Eye (tissue), 1 donor: Measurements from ENCODE around the gene ISG15.
"Not testable (repeated sequence)": the region's sequence is repeated elsewhere in the genome, so short reads cannot be mapped to it uniquely, and the experiment has no call there.

Experiments
- DNase-seq: peaks from one replicate; pipeline ENCODE4 v3.0.0-alpha.2; 2015

Gene ISG15

DNA sequence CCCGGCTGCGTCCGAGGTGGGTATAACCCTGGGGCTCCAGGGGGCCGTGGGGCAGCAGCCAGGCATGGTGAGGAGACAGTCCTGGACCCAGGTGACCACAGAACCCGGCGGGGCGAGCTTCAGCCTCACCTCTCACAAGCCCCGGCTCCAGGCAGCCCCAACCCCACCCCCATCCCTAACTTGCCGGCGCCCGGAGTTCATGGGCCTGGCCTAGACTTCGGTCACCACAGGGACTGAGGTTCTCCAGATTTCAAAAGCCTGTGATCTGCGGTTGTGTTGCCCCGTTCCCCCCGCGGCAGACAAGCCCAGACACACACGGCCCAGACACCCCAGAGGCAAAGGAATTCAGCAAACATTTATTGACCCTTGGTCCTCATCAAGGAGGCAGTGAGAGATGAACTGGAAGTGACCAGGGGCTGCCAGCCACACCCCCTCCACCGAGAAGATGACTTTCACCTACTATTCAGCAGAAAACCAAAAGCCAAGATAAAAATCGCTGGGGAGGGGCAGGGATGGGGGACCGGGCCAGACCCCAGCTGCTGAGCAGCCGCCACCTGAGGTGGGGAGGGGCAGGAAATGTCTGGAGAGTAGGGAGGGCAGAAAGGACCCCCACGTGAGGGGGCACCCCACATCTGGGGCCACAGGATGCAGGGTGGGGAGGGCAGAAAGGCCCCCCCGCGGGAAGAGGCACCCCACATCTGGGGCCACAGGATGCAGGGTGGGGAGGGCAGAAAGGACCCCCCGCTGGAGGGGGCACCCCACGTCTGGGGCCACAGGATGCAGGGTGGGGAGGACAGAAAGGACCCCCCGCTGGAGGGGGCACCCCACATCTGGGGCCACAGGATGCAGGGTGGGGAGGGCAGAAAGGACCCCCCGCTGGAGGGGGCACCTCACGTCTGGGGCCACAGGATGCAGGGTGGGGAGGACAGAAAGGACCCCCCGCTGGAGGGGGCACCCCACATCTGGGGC is 17.3 kb upstream of the ISG15 start:
- peak; percentile 28 for DNase-seq

DNA sequence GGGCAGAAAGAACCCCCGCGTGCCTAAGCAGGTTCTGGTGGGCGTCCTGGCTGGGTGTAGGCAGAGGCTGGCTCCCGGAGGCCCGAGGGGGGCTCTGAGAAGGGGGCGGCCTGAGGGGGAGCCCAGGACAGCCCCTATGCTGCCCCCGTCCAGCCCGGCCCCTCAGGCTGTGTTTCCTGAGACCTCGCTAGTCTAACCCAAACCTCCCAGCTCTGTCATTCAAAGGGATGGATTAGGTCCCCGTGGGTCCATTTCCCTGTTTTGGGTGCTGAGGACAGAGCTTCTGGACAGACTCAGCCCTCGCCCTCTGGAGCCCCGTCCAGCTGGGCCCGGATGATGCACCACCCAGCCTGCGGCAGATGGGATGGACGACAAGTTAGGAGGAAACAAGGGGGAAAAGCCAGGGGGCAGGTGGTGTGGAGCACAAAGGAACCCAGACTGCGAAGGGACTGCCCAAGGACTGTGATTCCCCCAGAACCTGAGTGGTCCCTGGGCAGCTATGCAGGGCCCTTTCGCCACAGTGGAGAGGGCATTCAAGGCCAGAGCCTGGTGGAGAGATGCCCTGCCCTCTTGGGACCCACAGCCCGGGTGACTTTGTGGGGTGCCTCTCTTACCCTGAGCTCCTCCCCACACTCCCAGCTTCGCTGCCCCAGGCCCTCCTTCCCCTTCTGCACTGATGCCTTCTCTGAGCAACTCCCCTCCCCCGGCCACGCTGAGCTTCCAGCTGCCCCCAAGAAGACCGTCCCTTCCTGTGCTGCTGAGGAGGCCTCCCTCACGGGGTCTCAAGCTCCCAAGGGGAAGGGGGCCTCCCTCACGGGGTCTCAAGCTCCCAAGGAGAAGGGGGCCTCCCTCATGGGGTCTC is 16.2 kb upstream of the ISG15 start:
- peak; percentile 46 for DNase-seq

DNA sequence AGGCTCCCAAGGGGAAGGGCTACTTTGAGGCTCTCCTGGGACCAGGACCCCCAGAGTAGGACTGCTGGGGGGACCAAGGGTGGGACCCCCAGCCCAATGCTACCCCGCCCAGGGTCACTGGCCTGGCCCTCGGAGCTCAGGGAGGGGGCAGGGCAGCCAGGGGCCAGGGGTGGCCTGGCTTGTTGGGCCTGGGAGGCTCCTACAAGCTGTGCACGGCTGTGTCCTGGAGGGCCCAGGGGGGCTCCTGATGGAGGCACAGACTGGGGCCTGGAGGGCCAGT is 15.6 kb upstream of the ISG15 start:
- no peak for DNase-seq

DNA sequence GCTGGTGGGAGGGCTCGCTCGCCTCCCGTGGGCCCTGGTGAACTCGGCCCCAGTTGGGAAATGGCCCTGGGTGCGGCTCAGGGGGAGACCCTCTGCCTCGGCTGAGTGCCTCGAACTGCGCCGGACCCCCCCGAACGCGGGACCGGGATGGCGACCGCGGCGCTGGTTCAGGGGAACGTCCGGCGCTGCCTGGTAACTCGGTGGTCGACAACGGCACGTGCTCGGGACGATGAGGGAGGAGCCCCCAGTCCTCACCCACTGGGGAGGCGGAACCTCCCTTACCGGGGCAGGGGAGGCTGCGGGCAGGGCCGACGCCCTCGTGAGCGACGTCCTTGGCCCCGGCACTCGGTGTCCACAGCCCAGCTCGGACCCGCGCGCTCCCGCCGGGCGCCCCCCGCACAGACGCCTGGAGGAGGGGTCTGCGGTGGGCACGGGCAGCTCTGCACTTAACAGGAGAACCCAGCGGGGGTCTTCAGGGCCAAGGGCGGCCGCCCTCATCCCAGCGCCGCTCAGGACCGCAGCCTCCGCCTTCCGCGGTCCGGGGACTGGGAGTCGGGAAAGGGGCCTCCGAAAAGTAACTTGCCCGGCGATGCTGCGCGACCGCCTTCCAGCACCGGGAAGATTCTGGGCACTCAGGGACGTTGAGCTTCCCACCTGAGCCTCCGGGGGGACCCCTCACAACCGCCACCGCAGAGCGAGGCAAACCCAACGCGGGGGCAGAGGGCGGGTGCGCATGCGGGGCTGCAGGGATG is 15.1 kb upstream of the ISG15 start:
- peak; percentile 81 for DNase-seq

DNA sequence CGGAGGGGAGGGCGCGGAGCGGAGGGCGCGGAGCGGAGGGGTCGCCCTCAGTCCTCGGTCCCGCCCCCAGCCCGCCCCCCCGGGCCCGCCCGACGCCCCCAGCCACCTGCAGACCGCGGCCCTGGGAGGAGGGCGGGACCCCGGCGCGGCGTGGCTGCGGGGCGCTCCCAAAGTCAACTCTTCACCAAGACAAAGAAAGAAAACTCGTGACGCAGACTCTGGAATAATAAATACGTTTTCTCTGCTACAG is 14.6 kb upstream of the ISG15 start:
- peak; percentile 74 for DNase-seq

DNA sequence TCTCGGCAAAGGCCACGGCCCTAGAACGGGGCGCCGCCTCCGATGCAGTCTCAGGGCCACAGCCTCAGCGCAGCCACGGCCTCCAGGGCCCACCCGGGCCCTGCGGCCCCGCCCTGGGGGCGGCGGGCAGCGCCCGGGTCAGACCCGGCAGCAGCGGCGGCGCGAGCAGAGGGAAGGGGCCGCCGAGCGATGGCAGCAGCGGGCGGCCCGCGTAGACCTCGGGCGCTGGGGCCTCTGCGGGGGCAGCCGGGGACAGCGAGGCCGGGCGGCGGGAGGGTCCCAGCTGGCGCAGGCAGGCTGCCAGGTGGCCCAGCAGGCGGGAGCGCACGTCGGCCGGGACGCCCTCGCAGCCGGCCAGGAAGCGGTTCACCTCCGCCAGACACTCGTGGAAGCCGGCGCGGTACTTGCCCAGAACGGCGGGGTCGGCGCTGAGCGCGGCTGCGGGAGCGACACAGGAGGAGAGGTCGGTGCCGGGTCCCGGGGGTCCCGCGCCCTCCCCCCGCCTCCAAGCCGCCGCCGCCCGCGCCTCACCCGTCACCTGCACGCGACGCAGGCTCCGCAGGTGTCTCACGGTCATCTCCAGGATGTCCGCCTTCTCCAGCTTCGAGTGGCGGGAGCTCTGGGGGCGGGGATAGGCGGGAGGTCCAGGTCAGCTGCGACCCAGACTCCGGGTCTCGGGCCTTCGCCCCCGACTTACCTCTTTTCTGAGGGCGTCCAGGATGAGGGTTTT is 14.1 kb upstream of the ISG15 start:
- DNase-seq = peak; percentile 76

DNA sequence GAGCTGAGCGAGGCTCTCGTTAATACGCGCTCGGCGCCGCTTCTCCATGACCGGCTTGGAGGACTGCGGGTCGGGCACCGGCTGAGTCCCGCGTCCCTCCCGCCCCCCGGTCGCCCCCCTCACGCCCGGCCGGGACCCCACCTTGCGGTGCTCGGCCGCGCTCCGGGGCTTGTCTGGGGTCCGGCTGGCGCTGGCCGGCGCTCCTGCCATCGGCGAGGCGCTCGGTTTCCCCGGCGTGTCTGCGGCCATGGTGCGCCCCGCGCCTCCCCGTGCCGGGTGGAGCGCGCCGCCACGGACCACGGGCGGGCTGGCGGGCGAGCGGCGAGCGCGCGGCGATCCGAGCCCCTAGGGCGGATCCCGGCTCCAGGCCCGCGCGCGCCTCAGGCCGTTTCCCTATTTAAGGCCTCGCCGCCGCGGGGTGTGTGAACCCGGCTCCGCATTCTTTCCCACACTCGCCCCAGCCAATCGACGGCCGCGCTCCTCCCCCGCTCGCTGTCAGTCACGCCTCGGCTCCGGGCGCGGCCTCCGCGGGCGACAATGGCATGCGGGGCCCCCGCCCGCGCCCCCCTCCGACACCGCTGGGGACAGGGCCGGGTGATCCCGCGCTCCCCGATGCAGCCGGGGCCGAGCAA is 13.5 kb upstream of the ISG15 start, which contains the start of gene HES4:
Gene HES4, minus strand, starts transcription at position 373 of the 632 bp plus-strand sequence. Its CDS starts 124 bp downstream, at position 249.
- DNase-seq = peak; percentile 97

DNA sequence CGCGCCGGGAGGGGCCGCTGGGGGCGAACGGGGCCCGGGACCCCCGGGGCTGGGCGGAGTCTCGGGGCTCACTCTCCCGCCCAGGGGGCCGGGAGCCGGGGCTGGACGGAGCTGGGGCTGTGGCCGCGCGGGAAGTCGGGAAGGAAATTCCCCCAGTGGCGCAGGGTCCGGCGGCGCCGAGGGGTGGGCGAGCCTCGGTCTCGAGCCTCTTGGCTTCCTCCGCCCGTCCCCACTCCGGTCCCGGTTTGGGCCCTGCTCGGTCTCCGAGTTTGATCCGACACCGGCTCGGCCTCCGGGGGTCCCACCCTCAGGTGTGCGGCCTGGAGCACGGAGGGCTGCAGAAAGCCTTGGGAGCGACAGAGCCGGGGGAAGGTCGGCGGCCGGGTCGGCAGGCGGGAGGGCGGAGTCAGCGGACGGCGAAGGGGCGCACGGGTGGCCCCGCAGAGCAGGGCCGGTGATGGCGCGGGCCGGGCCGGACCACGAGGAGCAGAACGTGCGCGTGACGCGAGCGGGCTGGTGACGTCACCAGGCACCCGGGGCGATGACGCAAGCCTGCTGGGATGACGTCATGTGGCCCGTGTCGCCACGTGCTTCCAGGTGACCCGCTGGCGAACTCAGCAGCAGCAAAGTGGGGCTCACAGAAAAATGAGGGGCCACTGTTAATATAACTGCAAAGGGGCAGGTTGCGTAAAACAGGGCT is 12.8 kb upstream of the ISG15 start:
- DNase-seq = peak; percentile 95

DNA sequence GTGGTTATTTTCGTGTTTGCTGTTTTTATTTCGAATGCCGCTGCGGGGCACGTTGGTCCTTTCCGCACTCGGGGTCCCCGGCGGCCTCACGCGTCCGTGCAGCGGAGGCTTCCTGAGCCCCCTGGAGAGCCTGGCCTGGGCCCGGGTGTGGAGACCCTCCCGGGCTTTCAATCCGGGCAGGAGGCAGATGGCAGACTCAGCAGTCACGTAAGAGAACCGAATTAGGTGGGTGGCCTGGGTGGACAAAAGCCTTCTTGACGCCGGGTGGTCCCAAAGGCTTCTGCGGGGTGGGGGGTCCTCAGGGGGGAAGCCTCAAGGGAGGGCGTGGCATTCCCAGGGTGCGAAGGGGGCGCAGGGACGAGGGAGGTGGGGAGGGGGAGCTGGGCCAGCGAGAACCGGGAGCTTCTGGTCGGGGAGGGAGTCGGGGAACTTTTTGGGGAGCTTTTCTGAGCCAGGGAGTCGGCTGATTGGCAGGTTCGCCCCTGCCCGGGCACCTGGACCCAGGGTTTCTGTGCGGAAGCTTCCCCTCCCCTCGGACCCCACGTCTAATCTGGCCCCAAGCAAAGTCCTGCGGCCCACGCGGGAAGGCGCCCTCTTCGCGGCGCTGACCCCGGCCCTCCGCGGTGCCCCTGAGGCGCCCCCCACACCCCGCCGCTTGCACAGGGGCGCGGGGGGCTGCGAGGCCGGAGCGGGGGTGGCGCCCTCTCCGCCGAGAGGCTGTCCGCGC is 12.1 kb upstream of the ISG15 start:
- peak; percentile 83 for DNase-seq

DNA sequence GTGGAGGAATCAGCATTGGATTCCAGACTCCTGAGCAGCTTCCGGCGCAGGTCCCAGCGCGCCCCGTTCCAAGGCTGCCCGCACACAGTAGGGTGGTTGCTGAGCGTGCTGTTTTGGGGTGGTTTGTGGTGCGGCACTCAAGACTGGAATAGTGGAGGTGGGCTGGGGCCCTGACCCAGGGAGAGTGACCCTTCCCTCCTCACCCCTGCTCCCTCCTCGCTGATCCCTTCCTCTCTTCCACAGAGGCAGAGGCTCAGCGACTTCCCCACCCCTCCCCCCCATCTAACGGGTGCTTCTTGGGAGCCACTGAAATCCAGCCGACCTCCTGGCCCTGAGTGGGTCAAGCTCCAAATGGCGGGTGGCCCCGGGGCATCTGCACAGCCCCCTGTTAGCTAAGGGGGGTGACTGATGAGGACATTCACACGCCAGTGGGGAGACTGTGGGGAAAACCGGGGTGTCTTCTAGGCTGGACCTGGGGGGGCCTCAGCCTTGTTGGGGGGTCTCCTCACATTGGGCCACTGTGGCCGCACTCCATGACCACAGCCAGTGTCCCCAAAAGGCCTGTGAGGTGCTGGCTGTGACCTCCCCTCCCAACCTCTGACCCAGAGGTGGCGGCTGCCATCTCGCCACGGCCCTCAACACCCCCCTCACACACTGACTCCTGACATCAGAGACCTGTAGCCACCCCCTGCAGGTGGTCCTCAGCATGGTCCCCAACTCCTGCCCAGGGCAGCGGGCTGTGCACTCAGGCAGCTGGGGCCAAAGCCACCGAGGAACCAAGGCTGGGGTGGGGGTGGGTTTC is 9.5 kb upstream of the ISG15 start:
- DNase-seq = no peak

DNA sequence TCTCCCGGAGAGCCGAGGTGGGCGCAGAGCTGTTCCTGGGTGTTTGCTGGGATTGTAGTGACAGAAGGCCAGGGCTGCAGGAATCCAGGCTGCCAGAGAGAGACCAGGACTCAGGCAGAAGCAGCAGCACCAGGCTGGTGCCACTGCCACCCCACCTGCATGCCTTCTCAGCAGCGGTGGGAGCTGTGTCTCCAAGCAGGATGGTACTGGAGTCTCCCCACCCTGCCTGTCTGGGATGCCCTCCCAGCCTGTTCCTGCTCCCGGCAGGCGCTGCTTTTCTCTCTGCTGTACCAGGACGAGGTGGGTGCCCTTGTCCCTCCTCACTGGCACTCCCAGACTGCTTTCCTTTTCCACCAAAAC is 8.9 kb upstream of the ISG15 start:
- DNase-seq = no peak

DNA sequence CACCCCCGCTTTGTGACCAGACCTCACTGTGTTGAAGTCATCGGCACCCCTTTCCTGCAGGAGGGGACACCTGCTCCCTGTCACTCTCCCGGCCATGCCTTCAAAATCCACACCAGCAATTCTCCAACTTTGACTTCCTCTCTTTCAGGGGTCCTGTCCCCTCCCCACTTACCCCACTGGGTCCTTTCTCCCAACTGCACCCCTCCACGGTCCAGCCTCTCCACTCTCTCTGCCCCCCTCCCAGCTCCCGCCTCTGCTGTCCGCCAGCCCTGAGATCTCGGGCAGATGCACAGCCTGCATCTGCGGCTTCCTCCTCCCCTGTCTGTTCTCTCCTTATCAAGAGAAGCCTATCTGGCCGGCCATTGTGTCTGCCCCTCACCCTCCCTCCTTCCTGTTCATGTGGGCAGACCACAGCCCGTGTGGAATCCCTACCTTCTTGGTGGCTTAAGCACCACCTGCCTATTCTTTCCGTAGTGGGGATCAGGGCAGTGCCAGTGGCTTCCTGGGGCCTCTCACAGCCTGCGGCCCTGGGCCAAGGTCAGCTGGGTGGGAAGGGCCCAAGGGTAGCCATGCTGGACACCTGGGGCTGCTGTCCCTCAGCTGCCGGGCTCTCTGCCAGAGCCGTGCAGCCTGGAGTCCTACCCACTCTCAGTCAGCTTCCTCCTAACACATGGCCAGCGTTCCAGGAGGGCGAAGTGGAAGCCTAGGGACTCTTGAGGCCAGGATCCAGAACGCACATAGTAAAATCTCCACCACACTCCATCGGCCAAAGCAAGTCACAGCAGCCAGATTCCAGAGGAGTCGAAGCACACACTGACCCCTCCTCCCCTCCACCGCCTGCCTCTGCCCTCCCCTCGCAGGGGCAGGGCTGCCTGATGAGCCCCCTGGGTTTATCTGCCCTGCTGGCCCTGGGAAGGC is 8.3 kb upstream of the ISG15 start:
- DNase-seq = peak; percentile 71

DNA sequence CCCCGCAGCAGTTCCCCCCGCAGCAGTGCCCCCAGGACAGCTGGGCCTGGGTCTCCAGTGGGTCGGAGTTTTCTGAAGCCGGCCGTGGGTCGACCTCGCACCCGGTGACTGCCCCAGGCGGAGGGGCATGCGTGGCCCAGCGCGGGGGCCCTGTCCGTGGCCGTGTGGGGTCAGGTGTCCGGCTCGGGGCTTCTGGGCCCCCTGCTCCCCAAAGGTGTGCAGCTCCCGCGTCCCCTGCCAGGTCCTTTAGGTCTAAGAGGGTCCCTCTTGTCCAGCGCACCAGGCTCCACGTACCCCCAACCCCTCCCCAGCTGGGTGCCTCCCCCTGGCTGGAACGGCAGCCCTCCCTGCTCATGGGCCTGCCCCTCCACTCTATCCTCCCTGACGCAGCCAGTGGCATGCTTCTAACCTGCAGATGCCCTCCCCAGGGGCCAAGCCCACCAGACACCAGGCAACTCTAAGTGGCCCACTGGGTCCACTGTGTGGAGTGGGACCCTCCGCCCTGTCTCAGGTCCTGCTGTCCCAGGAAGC is 7.5 kb upstream of the ISG15 start:
- DNase-seq = no peak

DNA sequence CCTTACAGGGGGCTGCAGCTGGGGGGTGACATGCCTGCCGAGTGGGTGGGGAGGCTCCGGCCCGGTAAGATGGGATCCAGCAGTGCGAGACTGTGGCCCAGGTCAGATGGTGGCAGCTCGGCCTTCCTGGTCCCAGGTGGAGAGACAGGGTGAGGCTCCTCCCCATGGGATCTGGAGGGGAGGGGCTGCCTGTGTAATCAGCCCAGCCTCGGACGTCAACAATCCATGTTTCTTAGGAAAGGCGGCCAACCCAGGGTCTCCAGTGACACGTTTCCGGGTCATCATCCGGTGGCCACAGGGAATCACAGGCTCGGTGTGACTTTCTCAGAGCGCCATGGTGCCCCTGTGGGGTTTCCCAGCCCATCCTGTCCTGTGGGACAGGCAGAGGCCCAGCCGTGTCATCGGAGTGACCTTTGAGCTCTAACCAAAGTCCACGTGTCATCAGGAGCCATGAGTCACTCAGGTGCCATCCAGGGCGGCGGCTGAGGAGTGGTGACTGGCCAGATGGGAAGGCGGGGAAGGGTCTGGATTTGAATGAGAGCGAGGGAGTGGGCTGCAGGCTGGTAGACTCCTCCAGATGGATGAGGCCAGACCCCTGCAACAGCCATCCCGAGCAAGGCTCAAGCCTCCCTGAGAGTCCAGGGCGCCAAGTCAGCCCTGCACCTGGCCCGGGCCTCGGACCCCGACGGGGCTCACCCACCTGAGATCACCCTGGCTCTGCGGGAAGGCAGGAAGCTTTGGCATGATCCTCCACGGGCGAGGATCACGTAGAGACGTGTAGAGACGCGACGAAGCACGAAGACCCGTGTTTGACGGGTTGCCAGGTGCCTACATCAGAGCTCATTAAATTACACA is 6.8 kb upstream of the ISG15 start:
- no peak for DNase-seq

DNA sequence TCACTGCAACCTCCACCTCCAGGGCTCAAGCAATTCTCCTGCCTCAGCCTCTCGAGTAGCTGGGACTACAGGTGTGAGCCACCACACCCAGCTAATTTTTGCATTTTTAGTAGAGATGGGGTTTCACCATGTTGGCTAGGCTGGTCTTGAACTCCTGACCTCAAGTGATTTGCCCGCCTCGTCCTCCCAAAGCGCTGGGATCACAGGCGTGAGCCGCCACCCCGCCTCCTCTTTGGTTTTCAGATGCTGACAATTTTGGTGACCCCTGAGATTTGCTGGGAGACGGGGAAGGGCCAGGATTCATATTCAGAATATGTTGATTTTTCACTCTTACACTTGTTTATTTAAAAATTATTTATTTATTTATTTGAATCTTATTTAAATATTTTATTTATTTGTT is 3.2 kb upstream of the ISG15 start:
- not testable (repeated sequence) for DNase-seq

DNA sequence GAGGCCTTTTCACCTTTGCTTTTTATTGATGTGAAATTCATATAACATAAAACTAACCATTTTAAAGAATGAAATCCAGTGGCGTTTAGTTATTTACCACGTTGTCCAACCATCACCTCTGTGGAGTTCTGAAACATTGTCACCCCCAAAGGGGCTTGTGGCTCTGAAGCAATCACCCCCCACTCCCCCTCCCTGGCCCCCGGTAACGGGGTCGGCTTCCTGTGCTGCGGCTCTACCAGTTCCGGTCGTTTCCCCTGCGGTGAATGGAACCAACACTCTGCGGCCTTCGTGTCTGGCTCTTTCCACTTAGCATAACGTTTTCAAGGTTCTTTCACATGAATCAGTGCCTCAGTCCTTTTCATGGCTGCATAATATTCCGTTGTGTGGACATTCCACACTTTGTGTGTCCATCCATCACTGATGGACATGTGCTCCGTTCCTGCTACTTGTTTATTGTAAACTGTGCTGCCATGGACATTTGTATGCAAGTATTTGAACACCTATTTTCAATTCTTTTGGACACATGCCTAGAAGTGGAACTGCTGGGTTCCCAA is 1.8 kb upstream of the ISG15 start:
- DNase-seq = no peak

DNA sequence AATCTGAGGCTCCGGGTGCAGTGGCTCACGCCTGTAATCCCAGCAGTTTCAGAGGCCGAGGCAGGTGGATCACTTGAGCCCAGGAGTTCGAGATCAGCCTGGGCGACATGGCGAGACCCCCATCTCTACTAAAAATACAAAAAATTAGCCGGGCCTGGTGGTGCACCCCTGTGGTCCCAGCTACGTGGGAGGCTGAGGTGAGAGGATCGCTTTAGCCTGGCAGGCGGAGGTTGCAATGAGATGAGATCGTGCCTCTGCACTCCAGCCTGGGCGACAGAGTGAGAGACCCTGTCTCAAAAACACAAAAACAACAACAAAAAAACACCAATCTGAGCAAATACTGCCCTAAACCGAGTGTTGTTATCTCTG is 577 bp upstream of the ISG15 start:
- not testable (repeated sequence) for DNase-seq
